SKM-1 (cell line): ENCODE measurements around the gene SCD5.

Experiments used
- DNase-seq: peaks from one replicate; lab custom pipeline; 2025; ENCODE audit not compliant: unreplicated experiment; lab: John Stamatoyannopoulos, UW

Gene SCD5

GRCh38 chr4:82642331-82642730 lies 156.3 kb downstream of the SCD5 start:
- peak; percentile 17 for DNase-seq

- peak; percentile 28 for DNase-seq
Measured at GRCh38 chr4:82640540-82640939, 158.1 kb downstream of the SCD5 start.

GRCh38 chr4:82639971-82640370 lies 158.6 kb downstream of the SCD5 start:
- no peak for DNase-seq

DNA sequence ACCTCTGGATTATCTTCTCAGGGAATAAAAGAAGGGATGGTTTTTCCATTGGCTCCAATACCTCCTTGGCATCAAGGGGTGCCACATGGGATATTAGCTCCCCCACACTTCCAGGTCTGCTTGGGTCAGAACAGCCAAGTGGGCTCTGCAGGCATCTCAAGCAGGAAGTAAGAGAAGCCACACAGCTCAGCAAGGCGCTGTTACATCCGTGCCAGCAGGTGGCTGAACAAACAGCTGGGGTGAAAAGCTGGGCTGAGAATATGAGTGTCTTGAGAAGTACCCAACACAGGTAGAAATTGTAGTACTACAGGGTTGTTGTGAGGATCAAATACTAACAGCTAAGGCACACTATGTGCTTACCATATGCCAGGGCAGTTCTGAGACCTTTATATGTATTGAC lies 160.1 kb downstream of the SCD5 start:
- DNase-seq, result no peak

GRCh38 chr4:82630079-82630478 lies 168.5 kb downstream of the SCD5 start:
- DNase-seq, result no peak

- DNase-seq, result no peak
Measured at GRCh38 chr4:82629238-82630000, 169.2 kb downstream of the SCD5 start.

DNA sequence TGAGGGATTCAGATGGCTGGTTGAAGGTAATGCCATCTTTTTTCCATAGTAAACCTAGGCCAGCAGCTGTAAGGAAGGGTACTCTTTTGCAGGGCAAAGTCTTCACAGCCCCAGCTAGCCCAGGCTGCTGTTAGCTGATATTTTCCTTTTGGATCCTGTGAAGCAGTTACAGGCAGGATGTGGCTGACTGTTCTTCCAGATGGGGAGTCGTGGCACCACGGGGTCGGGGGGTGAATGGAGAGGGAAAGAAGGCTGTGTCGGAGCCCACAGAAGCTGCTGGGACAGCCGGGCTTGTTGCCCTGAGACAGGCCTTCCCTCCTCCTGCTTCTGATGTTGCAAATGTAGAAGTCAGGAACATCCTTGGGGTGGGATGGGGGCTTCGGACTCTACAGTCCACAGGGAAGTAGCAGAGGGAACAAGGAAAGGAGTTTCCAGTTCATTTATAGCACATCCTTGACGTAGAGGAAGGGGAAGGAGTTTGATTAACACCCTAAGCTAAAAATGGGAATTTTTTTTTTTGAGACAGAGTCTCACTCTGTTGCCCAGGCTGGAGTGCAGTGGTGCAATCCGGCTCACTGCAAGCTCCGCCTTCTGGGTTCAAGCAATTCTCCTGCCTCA lies 172.2 kb downstream of the SCD5 start:
- no peak for DNase-seq

DNA sequence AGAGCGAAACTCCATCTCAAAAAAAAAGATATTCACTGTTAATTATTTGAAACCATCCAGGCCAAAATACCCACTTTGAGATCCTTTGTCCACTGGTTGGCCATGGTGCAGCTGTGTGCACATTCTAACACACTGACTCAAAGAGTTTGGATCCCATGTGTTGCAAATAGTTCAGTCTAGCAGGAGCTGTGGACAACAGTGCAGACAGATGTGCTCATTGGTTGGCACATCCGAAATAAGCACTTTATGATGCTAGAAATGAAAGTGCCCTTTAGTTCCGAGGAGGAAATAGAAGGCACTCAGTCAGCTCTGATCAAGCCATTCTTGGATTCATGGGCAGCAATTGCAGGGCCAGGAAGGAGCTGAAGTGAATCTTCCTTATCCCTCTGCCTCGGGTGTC lies 173.8 kb downstream of the SCD5 start:
- DNase-seq, result no peak

GRCh38 chr4:82623121-82623683 lies 175.4 kb downstream of the SCD5 start:
- no peak for DNase-seq

DNA sequence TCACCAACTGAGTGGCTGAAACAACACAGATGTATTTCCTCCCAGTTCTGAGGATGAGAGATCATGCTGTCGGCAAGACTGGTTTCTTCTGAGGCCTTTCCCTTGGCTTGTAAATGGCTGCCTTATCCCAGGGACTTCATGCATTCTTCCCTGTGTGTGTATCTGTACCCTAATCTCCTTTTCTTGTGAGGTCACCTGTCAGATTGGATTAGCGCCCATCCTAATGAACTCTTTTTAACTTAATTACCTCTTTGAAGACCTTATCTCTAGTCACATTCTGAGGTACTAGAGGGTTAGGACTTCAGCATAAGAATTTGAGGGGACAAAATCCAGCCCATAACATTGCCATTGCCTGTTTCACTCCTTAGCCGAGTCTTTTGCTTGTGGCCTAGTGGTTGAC lies 177.3 kb downstream of the SCD5 start:
- no peak for DNase-seq

GRCh38 chr4:82620126-82620735 lies 178.4 kb downstream of the SCD5 start:
- no peak for DNase-seq

DNA sequence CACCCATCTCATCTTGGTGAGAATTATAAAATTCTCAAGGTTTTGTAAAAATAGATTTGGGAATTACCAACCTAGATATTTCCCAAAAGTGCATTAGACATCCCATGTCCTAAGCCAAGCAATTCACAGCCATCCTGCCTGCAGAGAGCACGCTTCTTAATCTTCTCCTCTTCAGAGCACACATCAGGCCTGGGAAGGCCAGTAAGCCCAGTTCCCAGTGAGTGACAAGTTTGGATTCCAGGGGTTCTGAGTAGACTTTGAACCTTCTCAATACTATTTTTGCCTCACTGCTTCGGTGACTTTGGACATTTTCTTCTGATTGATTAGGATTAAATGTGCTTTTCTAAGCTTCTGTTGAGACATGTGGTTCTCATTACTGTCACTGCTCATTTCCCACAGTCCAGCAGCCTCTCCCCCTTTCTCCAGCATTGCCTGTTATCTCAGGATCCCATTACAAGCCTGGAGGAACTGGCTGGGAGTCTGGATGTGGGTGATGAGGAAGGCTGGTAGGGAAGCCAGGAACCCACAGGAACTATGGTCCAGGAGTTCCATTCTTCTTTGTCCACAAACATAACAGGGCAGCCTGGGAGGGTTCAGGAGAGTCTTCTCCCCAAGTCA lies 180.4 kb downstream of the SCD5 start:
- no peak for DNase-seq

DNA sequence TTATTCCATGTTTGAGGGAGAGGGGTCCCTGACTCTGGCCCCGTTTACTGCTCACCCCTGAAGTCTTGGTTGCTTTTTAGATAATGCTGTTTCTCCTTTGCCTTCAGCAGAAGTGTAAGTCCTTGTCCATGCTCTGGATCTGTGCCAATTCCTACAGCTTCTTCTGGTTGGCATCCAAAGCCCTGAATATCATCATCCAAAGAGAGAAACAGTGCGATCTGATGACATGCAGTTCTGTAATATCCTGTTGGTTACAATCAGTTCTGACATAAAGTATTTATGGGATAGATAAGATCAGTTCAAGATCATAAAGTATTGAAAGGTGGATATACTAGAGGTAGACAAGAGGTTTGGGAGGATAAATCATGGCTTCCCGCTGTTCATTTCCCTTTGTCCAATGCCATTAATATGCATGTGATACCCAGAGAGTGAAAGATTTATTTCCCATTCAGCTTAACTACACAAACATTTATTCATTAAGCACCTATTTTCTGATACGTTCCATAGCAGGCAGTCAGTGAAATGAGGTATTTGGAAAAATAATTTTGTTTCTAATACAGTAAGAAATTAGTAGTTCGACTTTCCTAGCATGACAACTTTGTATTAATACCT lies 183.7 kb downstream of the SCD5 start:
- DNase-seq, result no peak

GRCh38 chr4:82613121-82613520 lies 185.5 kb downstream of the SCD5 start:
- no peak for DNase-seq

- no peak for DNase-seq
Measured at GRCh38 chr4:82611982-82612381, 186.6 kb downstream of the SCD5 start.

GRCh38 chr4:82611527-82611926 lies 187.1 kb downstream of the SCD5 start:
- no peak for DNase-seq

GRCh38 chr4:82610041-82610440 lies 188.6 kb downstream of the SCD5 start:
- DNase-seq, result no peak

- DNase-seq, result no peak
Measured at GRCh38 chr4:82606622-82607021, 192.0 kb downstream of the SCD5 start.

DNA sequence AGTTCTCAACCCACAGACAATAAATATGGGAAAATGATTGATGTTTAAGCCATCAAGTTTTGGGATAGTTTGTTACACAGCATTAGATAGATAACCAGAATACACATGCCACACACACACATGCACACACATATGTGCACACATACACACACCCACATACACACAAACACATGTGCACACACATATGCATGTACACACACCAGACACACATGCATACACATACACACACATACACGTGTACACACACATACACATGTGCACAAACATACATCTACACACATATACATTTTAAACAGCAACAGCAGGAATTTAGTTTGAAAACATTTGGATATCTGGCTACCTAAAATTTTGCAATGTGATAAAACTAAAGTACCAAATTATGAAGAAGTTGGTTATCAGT lies 194.1 kb downstream of the SCD5 start:
- no peak for DNase-seq

GRCh38 chr4:82601242-82602015 lies 197.2 kb downstream of the SCD5 start:
- DNase-seq, result no peak
